ENCODE results near the gene SUGP2. TPM values are rescaled to one million over a fixed set of nuclear protein-coding genes. Genes with fewer than 3 reads are reported as not detected.

Gene SUGP2
- total RNA-seq, 2 experiments from 2014 or later, result 76.6 to 80.7 TPM

DNA sequence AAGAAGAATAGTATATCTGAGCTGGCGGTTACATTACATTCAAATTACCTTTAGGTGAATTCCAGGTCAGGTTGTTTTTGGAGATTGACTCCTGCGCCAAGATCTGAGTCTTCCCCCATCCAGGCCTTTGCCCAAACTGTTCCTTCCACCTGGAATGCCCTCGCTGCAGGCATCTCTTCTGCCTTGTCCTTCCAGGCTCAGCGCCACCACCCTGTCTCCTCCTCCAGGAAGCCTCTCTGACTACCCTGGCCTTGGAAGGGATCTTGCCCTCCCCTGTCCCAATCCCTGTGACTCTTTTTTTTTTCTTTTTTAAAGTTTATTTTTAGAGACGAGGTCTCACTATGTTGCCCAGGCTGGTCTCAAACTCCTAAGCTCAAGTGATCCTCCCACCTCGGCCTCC lies 90.6 kb downstream of the SUGP2 start:
- ChIA-PET CTCF (no interaction called here), POLR2A (no interaction called here)

GRCh38 chr19:18941628-18942354 lies 91.5 kb downstream of the SUGP2 start:
- ChIA-PET POLR2A (no interaction called here), CTCF (interaction anchor here (1.0 kb wide), 1 partner anchor 12 kb away, joined by 5 read pairs; no protein-coding TSS in a partner anchor)

Other genes with a start within 250 kb of the SUGP2 start
- gene COMP, start 242.2 kb downstream of the SUGP2 start, total RNA-seq, result not detected
- gene UPF1, start 201.6 kb downstream of the SUGP2 start, total RNA-seq, result 10 to 100 TPM; 89.3 to 92.0 TPM
- gene CERS1, start 137.4 kb downstream of the SUGP2 start, total RNA-seq, result under 1 TPM in 1 of 2 experiments, not detected in 1; 0.08 TPM
- gene COPE, start 114.1 kb downstream of the SUGP2 start, total RNA-seq, result 100 to 1,000 TPM; 164 to 184 TPM
- 10 to 100 TPM; 82.1 to 91.0 TPM for gene DDX49, start 113.8 kb downstream of the SUGP2 start, total RNA-seq
- gene HOMER3, start 92.3 kb downstream of the SUGP2 start, total RNA-seq, result 1 to 10 TPM; 1.0 to 1.3 TPM
- gene ARMC6, start 86 bp upstream of the SUGP2 start, total RNA-seq, result 10 to 100 TPM; 57.7 to 61.8 TPM
- gene SLC25A42, start 30.5 kb upstream of the SUGP2 start, total RNA-seq, result 10 to 100 TPM; 12.2 to 12.7 TPM
- 10 to 100 TPM; 30.4 to 33.6 TPM for gene TMEM161A, start 105.0 kb upstream of the SUGP2 start, total RNA-seq
- gene MEF2B, start 136.7 kb upstream of the SUGP2 start, total RNA-seq, result 1 to 10 TPM in 1 of 2 experiments, under 1 TPM in 1; 0.80 to 2.7 TPM
- gene BORCS8, start 158.6 kb upstream of the SUGP2 start, total RNA-seq, result 10 to 100 TPM; 31.9 to 34.6 TPM
- 100 to 1,000 TPM; 102 to 106 TPM for gene RFXANK, start 158.7 kb upstream of the SUGP2 start, total RNA-seq
- gene NR2C2AP, start 169.9 kb upstream of the SUGP2 start, total RNA-seq, result 10 to 100 TPM; 57.0 to 57.3 TPM
- not detected for gene NCAN, start 178.4 kb upstream of the SUGP2 start, total RNA-seq
- not detected for gene TM6SF2, start 239.8 kb upstream of the SUGP2 start, total RNA-seq